GM12878 (cell line): ENCODE results near the gene IL13RA2. TPM values are rescaled to one million over a fixed set of nuclear protein-coding genes. Genes with fewer than 3 reads are reported as not detected.

Source experiments
- ATAC-seq: fragments of 200-7000 bp; cut with Tn5 transposase; 3 replicates; pipeline ENCODE4 v1.9.1; 2020; ENCODE audit warnings: mild to moderate bottlenecking, moderate library complexity
- BruUV-seq: library from RNA; stranded (reverse); fragments of 400-500 nt; replicated peaks from 2 replicates; lab custom pipeline; 2021; lab: Mats Ljungman, UMichigan
- CTCF ChIA-PET: fragments of 300-600 bp; sonication (Branson Sonifier 250); formaldehyde crosslinking; extraction: SDS; loops from one replicate; lab custom pipeline; 2021; ENCODE audit warnings: inconsistent platforms; lab: Yijun Ruan, JAX
- POLR2A ChIA-PET: fragments of 350-600 bp; formaldehyde crosslinking; extraction: SDS; loops from one replicate; lab custom pipeline; 2021; ENCODE audit warnings: inconsistent platforms; lab: Charles Lee
- RAD21 ChIA-PET: fragments of 300-600 bp; sonication (Branson Sonifier 250); formaldehyde crosslinking; loops from one replicate; lab custom pipeline; 2023; ENCODE audit warnings: antibody characterized with exemption; ENCODE audit not compliant: unreplicated experiment; lab: Charles Lee
- SMC1A ChIA-PET: fragments of 300-600 bp; sonication (Branson Sonifier 250); formaldehyde crosslinking; loops from one replicate; lab custom pipeline; 2023; ENCODE audit not compliant: unreplicated experiment, uncharacterized antibody; lab: Charles Lee
- DNase-seq: peaks from one replicate; pipeline ENCODE4 v3.0.0-alpha.2; 2011; ENCODE audit warnings: low read depth, low spot score
- FAIRE-seq: peaks from 3 replicates; lab custom pipeline; 2011; peaks lifted over from hg19 to GRCh38; lab: Jason Lieb, UNC
- H2AFZ ChIP-seq: 2 replicates; pipeline ENCODE4 v1.6.0; 2011; ENCODE audit warnings: low read depth, low read length, control low read depth; ENCODE audit not compliant: control insufficient read depth
- H3K27ac ChIP-seq: 2 replicates; pipeline ENCODE4 v1.5.1; 2011; ENCODE audit warnings: control low read depth; ENCODE audit not compliant: control insufficient read depth, insufficient read depth
- H3K27me3 ChIP-seq, 2 experiments: replicated peaks in 1 of 2; 2 replicates each; pipeline versions ENCODE4 v1.6.0 to v1.6.1; 2011; ENCODE audit warnings: low read length in 1 of 2; ENCODE audit not compliant: control insufficient read depth in 2 of 2, insufficient read depth in 2 of 2
- H3K36me3 ChIP-seq, 2 experiments: 2 replicates each; pipeline ENCODE4 v1.5.1; 2011; ENCODE audit warnings: low read length in 1 of 2; ENCODE audit not compliant: control insufficient read depth in 2 of 2, insufficient read depth in 2 of 2
- H3K4me1 ChIP-seq: 2 replicates; pipeline ENCODE4 v1.6.1; 2011; ENCODE audit warnings: mild to moderate bottlenecking, low read length, moderate library complexity, mixed read lengths; ENCODE audit not compliant: control insufficient read depth, insufficient read depth
- H3K4me2 ChIP-seq: 2 replicates; pipeline ENCODE4 v1.6.0; 2011; ENCODE audit warnings: control low read depth; ENCODE audit not compliant: control insufficient read depth, insufficient read depth
- H3K4me3 ChIP-seq: fragments of 200-600 bp; sonication (generic); 2 replicates; pipeline ENCODE4 v1.5.1; 2016
- H3K79me2 ChIP-seq: 2 replicates; pipeline ENCODE4 v1.6.0; 2011; ENCODE audit warnings: low read length; ENCODE audit not compliant: control insufficient read depth, insufficient read depth
- H3K9ac ChIP-seq: 2 replicates; pipeline ENCODE4 v1.8.0; 2011; ENCODE audit warnings: low read length, control low read depth, mixed read lengths; ENCODE audit not compliant: control insufficient read depth, insufficient read depth
- H3K9me3 ChIP-seq: replicated peaks from 3 replicates; pipeline ENCODE4 v1.5.1; 2011; ENCODE audit warnings: mild to moderate bottlenecking, low read length; ENCODE audit not compliant: control insufficient read depth, insufficient read depth
- H4K20me1 ChIP-seq: 2 replicates; pipeline ENCODE4 v1.6.0; 2011; ENCODE audit not compliant: control insufficient read depth, insufficient read depth
- BRCA1 ChIP-seq: IDR thresholded peaks from 2 replicates; pipeline ENCODE4 v1.6.1; 2011; ENCODE audit warnings: low read depth, low read length, improper control_type of control experiment
- GABPA ChIP-seq: IDR thresholded peaks from 2 replicates; pipeline ENCODE4 v1.6.1; 2014; ENCODE audit warnings: antibody characterized with exemption, low read depth, mild to moderate bottlenecking, inconsistent platforms
- HDAC6 ChIP-seq: fragments of 200-600 bp; sonication (generic); IDR thresholded peaks from one replicate; pipeline ENCODE4 v1.8.0; 2017; ENCODE audit warnings: antibody characterized with exemption; ENCODE audit not compliant: unreplicated experiment
- IRF3 ChIP-seq: fragments of 450-650 bp; IDR thresholded peaks from 2 replicates; pipeline ENCODE4 v1.6.1; 2014; ENCODE audit warnings: mild to moderate bottlenecking
- NFIC ChIP-seq: IDR thresholded peaks from 2 replicates; pipeline ENCODE4 v1.6.1; 2012; ENCODE audit warnings: low read depth, mild to moderate bottlenecking, inconsistent platforms, low read length, moderate library complexity
- PML ChIP-seq: IDR thresholded peaks from 2 replicates; pipeline ENCODE4 v1.6.1; 2012; ENCODE audit warnings: low read length, inconsistent platforms
- RB1 ChIP-seq: fragments of 450-650 bp; formaldehyde crosslinking; IDR thresholded peaks from 2 replicates; pipeline ENCODE4 v1.6.1; 2017; ENCODE audit warnings: mild to moderate bottlenecking, borderline replicate concordance
- RBBP5 ChIP-seq: fragments of 200-600 bp; sonication (generic); conservative IDR thresholded peaks from 2 replicates; pipeline ENCODE4 v1.6.1; 2016
- RCOR1 ChIP-seq: conservative IDR thresholded peaks from 2 replicates; pipeline ENCODE4 v1.6.1; 2012; ENCODE audit warnings: low read depth, low read length, improper control_type of control experiment
- SKIL ChIP-seq: fragments of 450-650 bp; IDR thresholded peaks from 2 replicates; pipeline ENCODE4 v1.6.1; 2017; ENCODE audit warnings: mild to moderate bottlenecking, low read depth, inconsistent platforms; ENCODE audit not compliant: poor library complexity, severe bottlenecking
- SPI1 ChIP-seq: IDR thresholded peaks from 2 replicates; pipeline ENCODE4 v1.6.1; 2011; ENCODE audit warnings: low read depth, mild to moderate bottlenecking, low read length, moderate library complexity, borderline replicate concordance; ENCODE audit not compliant: insufficient read depth
- ZZZ3 ChIP-seq: IDR thresholded peaks from 2 replicates; pipeline ENCODE4 v1.6.1; 2011; ENCODE audit warnings: low read depth; ENCODE audit not compliant: control insufficient read depth, insufficient read length
- WGBS: methylation state at CpG from one replicate; pipeline ENCODE4 v1.1.6; 2016; ENCODE audit warnings: low lambda C conversion rate; ENCODE audit not compliant: insufficient replicate concordance, insufficient coverage; ENCODE audit errors: missing lambda C conversion rate; 5-methylcytosine and 5-hydroxymethylcytosine counted together
- in situ Hi-C: fragments of 300-500 bp; cut with MboI; formaldehyde crosslinking; loops from 9 replicates; pipeline ENCODE4 v1.14.3; 2018; ENCODE audit warnings: mixed read lengths
- intact Hi-C: fragments of 100-400 bp; cut with micrococcal nuclease; formaldehyde crosslinking; loops from one replicate; pipeline ENCODE4 v1.14.2; 2022; ENCODE audit not compliant: unreplicated experiment
- polyA plus RNA-seq, 11 experiments: library from polyadenylated mRNA; depleted of rRNA in 4 of 11; unstranded in 6 of 11; stranded (reverse) in 5 of 11; fragments of >200 nt; fragmentation: Nextera tagmentation in 4 of 11; fragmentation: Illumina TruSeq in 1 of 11; extraction: Ambion mirVana in 4 of 11; extraction: Trizol in 1 of 11; gene quantifications; 1 replicate in 1 of 11; 2 replicates in 10 of 11; pipeline versions ENCODE4 v1.2.1 to v1.2.3, GENCODE V29; 2011 to 2016; ENCODE audit warnings: inconsistent platforms in 2 of 11, missing spikeins in 2 of 11, low read depth in 1 of 11
- total RNA-seq, 4 experiments: library from RNA; depleted of rRNA in 3 of 4; stranded (reverse); fragments of >200 nt in 3 of 4; fragmentation: Illumina TruSeq in 1 of 4; extraction: Trizol in 1 of 4; gene quantifications; 2 replicates each; pipeline versions ENCODE4 v1.2.1 to v1.2.3, GENCODE V29; 2013 to 2021
- TF ChIP-seq, protein P1 (sequence below): fragments of 450-650 bp; IDR thresholded peaks from 2 replicates; pipeline ENCODE4 v1.6.1; 2016; ENCODE audit warnings: mild to moderate bottlenecking
- TF ChIP-seq, protein P2 (sequence below): fragments of 450-650 bp; IDR thresholded peaks from 2 replicates; pipeline ENCODE4 v1.6.1; 2017; ENCODE audit warnings: antibody characterized with exemption, mild to moderate bottlenecking, moderate library complexity

The IL13RA2 gene
- total and polyA plus RNA-seq, 10 of the 15 experiments (the other 5 are each of a cell fraction or from before 2014, with no cell fraction given), result 0.08 TPM; not detected in 9

DNA sequence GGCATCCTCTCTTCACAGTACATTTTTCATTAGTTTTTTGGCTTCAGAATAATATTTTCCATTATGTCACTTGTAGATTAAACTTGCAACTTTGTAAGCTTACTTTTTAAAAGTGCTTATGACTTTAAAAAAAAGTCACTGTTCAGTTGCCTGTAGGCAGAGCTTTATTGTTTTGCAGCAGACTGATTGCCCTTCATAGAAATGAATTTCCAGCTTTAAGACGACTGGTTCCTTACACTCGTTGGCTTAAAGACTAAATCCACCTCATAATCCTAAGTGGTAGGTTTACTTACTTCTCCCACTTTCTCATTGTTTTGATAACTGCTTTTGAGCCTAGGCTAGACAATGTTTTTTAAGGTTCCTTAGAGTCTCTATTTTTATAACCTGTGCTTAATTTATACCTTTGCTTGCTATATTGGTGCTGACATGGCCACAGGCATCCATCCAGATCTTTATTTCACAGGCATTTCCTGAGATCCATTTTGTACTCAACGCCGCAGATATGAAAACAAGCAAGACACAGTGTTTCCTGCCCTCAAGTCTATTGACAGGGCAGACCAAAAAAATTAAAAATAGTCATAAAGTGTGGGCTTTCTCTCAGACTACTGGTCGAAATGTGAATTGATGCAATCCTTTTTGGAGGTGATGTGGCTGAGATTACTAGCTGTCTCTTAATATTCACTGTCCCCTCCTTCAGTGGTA is 12.6 kb upstream of the IL13RA2 start:
- ATAC-seq, result no peak
- RAD21 ChIA-PET, result no interaction called here
- no peak overlapping the region for H3K4me2 ChIP-seq
- no peaks in the 10 kb centered on the region for H4K20me1 ChIP-seq
- H3K79me2 ChIP-seq, result no peaks in the 10 kb centered on the region
- no peaks in the 10 kb centered on the region for H3K36me3 ChIP-seq
- BruUV-seq, result no TSS peak
- H3K9me3 ChIP-seq, result no peaks in the 10 kb centered on the region; the same call in 2 of the 3 replicates
- in situ Hi-C loops, result no loop called here
- no peak overlapping the region for H3K4me3 ChIP-seq
- no peak overlapping the region for H3K9ac ChIP-seq
- TF ChIP-seq HDAC6 (no peak), NFIC (no peak), RBBP5 (no peak), IRF3 (no peak), ZZZ3 (no peak), SKIL (no peak), PML (no peak), BRCA1 (no peak), GABPA (no peak), RB1 (no peak), SPI1 (no peak), RCOR1 (no peak)
- TF ChIP-seq, protein P1, sequence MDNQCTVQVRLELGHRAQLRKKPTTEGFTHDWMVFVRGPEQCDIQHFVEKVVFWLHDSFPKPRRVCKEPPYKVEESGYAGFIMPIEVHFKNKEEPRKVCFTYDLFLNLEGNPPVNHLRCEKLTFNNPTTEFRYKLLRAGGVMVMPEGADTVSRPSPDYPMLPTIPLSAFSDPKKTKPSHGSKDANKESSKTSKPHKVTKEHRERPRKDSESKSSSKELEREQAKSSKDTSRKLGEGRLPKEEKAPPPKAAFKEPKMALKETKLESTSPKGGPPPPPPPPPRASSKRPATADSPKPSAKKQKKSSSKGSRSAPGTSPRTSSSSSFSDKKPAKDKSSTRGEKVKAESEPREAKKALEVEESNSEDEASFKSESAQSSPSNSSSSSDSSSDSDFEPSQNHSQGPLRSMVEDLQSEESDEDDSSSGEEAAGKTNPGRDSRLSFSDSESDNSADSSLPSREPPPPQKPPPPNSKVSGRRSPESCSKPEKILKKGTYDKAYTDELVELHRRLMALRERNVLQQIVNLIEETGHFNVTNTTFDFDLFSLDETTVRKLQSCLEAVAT, result no peak
- TF ChIP-seq, protein P2, sequence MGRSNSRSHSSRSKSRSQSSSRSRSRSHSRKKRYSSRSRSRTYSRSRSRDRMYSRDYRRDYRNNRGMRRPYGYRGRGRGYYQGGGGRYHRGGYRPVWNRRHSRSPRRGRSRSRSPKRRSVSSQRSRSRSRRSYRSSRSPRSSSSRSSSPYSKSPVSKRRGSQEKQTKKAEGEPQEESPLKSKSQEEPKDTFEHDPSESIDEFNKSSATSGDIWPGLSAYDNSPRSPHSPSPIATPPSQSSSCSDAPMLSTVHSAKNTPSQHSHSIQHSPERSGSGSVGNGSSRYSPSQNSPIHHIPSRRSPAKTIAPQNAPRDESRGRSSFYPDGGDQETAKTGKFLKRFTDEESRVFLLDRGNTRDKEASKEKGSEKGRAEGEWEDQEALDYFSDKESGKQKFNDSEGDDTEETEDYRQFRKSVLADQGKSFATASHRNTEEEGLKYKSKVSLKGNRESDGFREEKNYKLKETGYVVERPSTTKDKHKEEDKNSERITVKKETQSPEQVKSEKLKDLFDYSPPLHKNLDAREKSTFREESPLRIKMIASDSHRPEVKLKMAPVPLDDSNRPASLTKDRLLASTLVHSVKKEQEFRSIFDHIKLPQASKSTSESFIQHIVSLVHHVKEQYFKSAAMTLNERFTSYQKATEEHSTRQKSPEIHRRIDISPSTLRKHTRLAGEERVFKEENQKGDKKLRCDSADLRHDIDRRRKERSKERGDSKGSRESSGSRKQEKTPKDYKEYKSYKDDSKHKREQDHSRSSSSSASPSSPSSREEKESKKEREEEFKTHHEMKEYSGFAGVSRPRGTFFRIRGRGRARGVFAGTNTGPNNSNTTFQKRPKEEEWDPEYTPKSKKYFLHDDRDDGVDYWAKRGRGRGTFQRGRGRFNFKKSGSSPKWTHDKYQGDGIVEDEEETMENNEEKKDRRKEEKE, result no peak
- TF ChIP-seq, all 136 proteins: peak for 0
- SMC1A ChIA-PET, result interaction anchor here (0.9 kb wide), 1 partner anchor 13 kb away, joined by 4 read pairs; no protein-coding TSS in a partner anchor
- CTCF ChIA-PET, result interaction anchor here (0.6 to 1.4 kb wide), 3 partner anchors 12 to 418 kb away, joined by 3 to 4 read pairs (median 3); no protein-coding TSS in a partner anchor
- DNase-seq, result no peak
- WGBS, result 9% methylated on average over 5 of the region's 5 CpGs
- POLR2A ChIA-PET, result no interaction called here
- Histone ChIP-seq H3K27me3 (no peaks in the 10 kb centered on the region), H2AFZ (no peak overlapping the region), H3K27ac (no peak overlapping the region), H3K4me1 (no peaks in the 10 kb centered on the region)
- no peak for FAIRE-seq
- intact Hi-C loops, result no loop called here
